HepG2 (cell line): ENCODE data around the gene CCDC57. TPM values are rescaled to one million over a fixed set of nuclear protein-coding genes. Genes with fewer than 3 reads are reported as not detected.
A peak's percentile ranks its signal among the peaks of the same experiment; 100 is the strongest.

Experiments
- BCL6 ChIP-seq: IDR thresholded peaks from 2 replicates; pipeline ENCODE4 v1.6.1; 2016; ENCODE audit warnings: missing genetic modification reagents, missing compliant biosample characterization
- CC2D1A ChIP-seq: sonication (generic); formaldehyde crosslinking; IDR thresholded peaks from 2 replicates; pipeline ENCODE4 v1.8.1; 2023; ENCODE audit warnings: mild to moderate bottlenecking, missing genetic modification reagents
- RBFOX2 ChIP-seq: fragments of 200-400 bp; formaldehyde crosslinking; IDR thresholded peaks from 2 replicates; pipeline ENCODE4 v1.6.1; 2017; ENCODE audit warnings: low read depth, mild to moderate bottlenecking, low read length
- THAP8 ChIP-seq: sonication (generic); formaldehyde crosslinking; IDR thresholded peaks from 2 replicates; pipeline ENCODE4 v1.5.1; 2020; ENCODE audit warnings: missing genetic modification reagents, mild to moderate bottlenecking, borderline replicate concordance
- ZNF224 ChIP-seq: sonication (generic); formaldehyde crosslinking; IDR thresholded peaks from 2 replicates; pipeline ENCODE4 v1.5.0; 2020; ENCODE audit warnings: mild to moderate bottlenecking, missing genetic modification reagents
- ZNF850 ChIP-seq: sonication (generic); formaldehyde crosslinking; conservative IDR thresholded peaks from 2 replicates; pipeline ENCODE4 v1.9.0; 2021; ENCODE audit warnings: mild to moderate bottlenecking, missing genetic modification reagents
- polyA plus RNA-seq, 8 experiments: library from polyadenylated mRNA; depleted of rRNA in 3 of 8; stranded (reverse) in 7 of 8; unstranded in 1 of 8; fragments of >200 nt; fragmentation: Illumina TruSeq in 4 of 8; extraction: Trizol in 4 of 8; gene quantifications; 2 replicates each; pipeline versions ENCODE4 v1.2.1 to v1.2.3, GENCODE V29; 2011 to 2016; ENCODE audit warnings: low read depth in 4 of 8, missing spikeins in 1 of 8, mixed read lengths in 1 of 8; ENCODE audit not compliant: insufficient read depth in 1 of 8
- total RNA-seq, 5 experiments: library from RNA; depleted of rRNA; stranded (reverse); fragments of >200 nt; fragmentation: Illumina TruSeq; extraction: Trizol; gene quantifications; 2 replicates each; pipeline ENCODE4 v1.2.3, GENCODE V29; 2016; ENCODE audit warnings: low read depth in 1 of 5
- TF ChIP-seq, protein P1 (sequence below): sonication (generic); formaldehyde crosslinking; IDR thresholded peaks from 2 replicates; pipeline ENCODE4 v1.5.0; 2020; ENCODE audit warnings: mild to moderate bottlenecking, missing genetic modification reagents, borderline replicate concordance
- TF ChIP-seq, protein P2 (sequence below): sonication (generic); formaldehyde crosslinking; IDR thresholded peaks from 2 replicates; pipeline ENCODE4 v1.8.1; 2023; ENCODE audit warnings: mild to moderate bottlenecking, missing genetic modification reagents
- TF ChIP-seq, protein P3 (sequence below): sonication (generic); formaldehyde crosslinking; IDR thresholded peaks from 2 replicates; pipeline ENCODE4; 2020; ENCODE audit warnings: missing genetic modification reagents, mild to moderate bottlenecking, borderline replicate concordance
- TF ChIP-seq, protein P4 (sequence below): IDR thresholded peaks from 2 replicates; pipeline ENCODE4 v1.4.0; 2020; ENCODE audit warnings: mild to moderate bottlenecking, missing genetic modification reagents

The CCDC57 gene
- total and polyA plus RNA-seq, 2 of the 13 experiments (the other 11 are each of a cell fraction or from before 2014, with no cell fraction given), result 59.3 to 59.9 TPM

- TF ChIP-seq BCL6 (no peak), ZNF224 (CRISPR knock-in tag) (no peak), THAP8 (CRISPR knock-in tag) (no peak), RBFOX2 (peak; percentile 75), CC2D1A (no peak), ZNF850 (no peak)
- TF ChIP-seq, protein P1, sequence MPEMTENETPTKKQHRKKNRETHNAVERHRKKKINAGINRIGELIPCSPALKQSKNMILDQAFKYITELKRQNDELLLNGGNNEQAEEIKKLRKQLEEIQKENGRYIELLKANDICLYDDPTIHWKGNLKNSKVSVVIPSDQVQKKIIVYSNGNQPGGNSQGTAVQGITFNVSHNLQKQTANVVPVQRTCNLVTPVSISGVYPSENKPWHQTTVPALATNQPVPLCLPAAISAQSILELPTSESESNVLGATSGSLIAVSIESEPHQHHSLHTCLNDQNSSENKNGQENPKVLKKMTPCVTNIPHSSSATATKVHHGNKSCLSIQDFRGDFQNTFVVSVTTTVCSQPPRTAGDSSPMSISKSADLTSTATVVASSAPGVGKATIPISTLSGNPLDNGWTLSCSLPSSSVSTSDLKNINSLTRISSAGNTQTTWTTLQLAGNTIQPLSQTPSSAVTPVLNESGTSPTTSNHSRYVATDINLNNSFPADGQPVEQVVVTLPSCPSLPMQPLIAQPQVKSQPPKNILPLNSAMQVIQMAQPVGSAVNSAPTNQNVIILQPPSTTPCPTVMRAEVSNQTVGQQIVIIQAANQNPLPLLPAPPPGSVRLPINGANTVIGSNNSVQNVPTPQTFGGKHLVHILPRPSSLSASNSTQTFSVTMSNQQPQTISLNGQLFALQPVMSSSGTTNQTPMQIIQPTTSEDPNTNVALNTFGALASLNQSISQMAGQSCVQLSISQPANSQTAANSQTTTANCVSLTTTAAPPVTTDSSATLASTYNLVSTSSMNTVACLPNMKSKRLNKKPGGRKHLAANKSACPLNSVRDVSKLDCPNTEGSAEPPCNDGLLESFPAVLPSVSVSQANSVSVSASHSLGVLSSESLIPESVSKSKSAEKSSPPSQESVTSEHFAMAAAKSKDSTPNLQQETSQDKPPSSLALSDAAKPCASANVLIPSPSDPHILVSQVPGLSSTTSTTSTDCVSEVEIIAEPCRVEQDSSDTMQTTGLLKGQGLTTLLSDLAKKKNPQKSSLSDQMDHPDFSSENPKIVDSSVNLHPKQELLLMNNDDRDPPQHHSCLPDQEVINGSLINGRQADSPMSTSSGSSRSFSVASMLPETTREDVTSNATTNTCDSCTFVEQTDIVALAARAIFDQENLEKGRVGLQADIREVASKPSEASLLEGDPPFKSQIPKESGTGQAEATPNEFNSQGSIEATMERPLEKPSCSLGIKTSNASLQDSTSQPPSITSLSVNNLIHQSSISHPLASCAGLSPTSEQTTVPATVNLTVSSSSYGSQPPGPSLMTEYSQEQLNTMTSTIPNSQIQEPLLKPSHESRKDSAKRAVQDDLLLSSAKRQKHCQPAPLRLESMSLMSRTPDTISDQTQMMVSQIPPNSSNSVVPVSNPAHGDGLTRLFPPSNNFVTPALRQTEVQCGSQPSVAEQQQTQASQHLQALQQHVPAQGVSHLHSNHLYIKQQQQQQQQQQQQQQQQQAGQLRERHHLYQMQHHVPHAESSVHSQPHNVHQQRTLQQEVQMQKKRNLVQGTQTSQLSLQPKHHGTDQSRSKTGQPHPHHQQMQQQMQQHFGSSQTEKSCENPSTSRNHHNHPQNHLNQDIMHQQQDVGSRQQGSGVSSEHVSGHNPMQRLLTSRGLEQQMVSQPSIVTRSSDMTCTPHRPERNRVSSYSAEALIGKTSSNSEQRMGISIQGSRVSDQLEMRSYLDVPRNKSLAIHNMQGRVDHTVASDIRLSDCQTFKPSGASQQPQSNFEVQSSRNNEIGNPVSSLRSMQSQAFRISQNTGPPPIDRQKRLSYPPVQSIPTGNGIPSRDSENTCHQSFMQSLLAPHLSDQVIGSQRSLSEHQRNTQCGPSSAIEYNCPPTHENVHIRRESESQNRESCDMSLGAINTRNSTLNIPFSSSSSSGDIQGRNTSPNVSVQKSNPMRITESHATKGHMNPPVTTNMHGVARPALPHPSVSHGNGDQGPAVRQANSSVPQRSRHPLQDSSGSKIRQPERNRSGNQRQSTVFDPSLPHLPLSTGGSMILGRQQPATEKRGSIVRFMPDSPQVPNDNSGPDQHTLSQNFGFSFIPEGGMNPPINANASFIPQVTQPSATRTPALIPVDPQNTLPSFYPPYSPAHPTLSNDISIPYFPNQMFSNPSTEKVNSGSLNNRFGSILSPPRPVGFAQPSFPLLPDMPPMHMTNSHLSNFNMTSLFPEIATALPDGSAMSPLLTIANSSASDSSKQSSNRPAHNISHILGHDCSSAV, result no peak
- TF ChIP-seq, protein P2, sequence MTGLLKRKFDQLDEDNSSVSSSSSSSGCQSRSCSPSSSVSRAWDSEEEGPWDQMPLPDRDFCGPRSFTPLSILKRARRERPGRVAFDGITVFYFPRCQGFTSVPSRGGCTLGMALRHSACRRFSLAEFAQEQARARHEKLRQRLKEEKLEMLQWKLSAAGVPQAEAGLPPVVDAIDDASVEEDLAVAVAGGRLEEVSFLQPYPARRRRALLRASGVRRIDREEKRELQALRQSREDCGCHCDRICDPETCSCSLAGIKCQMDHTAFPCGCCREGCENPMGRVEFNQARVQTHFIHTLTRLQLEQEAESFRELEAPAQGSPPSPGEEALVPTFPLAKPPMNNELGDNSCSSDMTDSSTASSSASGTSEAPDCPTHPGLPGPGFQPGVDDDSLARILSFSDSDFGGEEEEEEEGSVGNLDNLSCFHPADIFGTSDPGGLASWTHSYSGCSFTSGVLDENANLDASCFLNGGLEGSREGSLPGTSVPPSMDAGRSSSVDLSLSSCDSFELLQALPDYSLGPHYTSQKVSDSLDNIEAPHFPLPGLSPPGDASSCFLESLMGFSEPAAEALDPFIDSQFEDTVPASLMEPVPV (CRISPR knock-in tag), result no peak
- TF ChIP-seq, protein P3, sequence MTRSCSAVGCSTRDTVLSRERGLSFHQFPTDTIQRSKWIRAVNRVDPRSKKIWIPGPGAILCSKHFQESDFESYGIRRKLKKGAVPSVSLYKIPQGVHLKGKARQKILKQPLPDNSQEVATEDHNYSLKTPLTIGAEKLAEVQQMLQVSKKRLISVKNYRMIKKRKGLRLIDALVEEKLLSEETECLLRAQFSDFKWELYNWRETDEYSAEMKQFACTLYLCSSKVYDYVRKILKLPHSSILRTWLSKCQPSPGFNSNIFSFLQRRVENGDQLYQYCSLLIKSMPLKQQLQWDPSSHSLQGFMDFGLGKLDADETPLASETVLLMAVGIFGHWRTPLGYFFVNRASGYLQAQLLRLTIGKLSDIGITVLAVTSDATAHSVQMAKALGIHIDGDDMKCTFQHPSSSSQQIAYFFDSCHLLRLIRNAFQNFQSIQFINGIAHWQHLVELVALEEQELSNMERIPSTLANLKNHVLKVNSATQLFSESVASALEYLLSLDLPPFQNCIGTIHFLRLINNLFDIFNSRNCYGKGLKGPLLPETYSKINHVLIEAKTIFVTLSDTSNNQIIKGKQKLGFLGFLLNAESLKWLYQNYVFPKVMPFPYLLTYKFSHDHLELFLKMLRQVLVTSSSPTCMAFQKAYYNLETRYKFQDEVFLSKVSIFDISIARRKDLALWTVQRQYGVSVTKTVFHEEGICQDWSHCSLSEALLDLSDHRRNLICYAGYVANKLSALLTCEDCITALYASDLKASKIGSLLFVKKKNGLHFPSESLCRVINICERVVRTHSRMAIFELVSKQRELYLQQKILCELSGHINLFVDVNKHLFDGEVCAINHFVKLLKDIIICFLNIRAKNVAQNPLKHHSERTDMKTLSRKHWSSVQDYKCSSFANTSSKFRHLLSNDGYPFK (CRISPR knock-in tag), result no peak
- TF ChIP-seq, protein P4, sequence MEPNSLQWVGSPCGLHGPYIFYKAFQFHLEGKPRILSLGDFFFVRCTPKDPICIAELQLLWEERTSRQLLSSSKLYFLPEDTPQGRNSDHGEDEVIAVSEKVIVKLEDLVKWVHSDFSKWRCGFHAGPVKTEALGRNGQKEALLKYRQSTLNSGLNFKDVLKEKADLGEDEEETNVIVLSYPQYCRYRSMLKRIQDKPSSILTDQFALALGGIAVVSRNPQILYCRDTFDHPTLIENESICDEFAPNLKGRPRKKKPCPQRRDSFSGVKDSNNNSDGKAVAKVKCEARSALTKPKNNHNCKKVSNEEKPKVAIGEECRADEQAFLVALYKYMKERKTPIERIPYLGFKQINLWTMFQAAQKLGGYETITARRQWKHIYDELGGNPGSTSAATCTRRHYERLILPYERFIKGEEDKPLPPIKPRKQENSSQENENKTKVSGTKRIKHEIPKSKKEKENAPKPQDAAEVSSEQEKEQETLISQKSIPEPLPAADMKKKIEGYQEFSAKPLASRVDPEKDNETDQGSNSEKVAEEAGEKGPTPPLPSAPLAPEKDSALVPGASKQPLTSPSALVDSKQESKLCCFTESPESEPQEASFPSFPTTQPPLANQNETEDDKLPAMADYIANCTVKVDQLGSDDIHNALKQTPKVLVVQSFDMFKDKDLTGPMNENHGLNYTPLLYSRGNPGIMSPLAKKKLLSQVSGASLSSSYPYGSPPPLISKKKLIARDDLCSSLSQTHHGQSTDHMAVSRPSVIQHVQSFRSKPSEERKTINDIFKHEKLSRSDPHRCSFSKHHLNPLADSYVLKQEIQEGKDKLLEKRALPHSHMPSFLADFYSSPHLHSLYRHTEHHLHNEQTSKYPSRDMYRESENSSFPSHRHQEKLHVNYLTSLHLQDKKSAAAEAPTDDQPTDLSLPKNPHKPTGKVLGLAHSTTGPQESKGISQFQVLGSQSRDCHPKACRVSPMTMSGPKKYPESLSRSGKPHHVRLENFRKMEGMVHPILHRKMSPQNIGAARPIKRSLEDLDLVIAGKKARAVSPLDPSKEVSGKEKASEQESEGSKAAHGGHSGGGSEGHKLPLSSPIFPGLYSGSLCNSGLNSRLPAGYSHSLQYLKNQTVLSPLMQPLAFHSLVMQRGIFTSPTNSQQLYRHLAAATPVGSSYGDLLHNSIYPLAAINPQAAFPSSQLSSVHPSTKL, result no peak
Measured at GRCh38 chr17:82094931-82095776, 117.5 kb downstream of the CCDC57 start (continued).
